Bone marrow (tissue), 2 donors: ENCODE data around the gene MTFP1.
"Not testable (repeated sequence)": the region's sequence is repeated elsewhere in the genome, so short reads cannot be mapped to it uniquely, and the experiment has no call there.

Experiments used
- DNase-seq, 2 donors: peaks; one replicate each; lab custom pipeline; 2025; lab: John Stamatoyannopoulos, UW

MTFP1 gene

GRCh38 chr22:30455075-30455840 lies 29.7 kb downstream of the MTFP1 start:
- DNase-seq = no peak

GRCh38 chr22:30457981-30458380 lies 32.4 kb downstream of the MTFP1 start:
- no peak for DNase-seq

DNA sequence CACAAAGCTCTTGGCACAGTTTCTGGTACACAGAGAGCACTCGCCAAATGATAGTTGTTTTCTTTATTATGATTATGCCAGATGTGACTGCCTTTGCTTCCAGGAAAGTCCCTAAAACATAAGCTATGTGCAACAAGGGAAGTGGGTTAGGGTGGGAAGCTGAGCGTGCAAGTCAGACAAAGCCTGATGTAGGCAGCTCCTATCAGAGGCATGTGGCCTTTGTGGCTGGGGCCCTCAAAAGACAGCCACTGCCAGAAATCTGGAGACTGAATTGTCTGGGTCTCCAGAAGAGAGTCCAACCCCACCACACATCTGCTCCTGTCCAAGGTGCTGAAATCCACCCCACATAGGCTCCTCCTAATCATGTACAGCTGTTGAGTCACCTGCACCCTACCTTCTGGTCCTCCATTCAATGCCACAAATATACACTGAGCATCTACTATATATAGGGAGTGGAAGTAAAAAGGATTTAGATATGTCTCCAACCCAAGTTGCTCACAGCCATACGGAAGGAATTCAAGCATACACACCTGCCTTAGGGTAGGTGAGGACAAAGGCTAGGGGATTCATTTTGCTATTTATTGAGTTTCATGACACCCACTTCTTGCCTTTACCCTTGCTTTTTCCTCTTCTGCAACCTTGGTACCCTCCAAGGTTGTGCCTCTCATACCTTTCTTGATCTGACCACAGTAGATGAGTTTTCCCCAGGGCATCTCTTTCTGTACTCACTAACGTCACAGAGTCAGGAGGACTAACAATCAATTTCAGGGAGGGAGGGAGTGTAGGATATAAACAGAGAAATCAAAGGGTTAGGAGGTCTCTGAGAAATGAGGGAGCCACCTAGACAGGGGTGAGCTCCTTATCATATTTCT lies 33.8 kb downstream of the MTFP1 start:
- no peak for DNase-seq

GRCh38 chr22:30460147-30460546 lies 34.6 kb downstream of the MTFP1 start:
- DNase-seq = no peak

DNA sequence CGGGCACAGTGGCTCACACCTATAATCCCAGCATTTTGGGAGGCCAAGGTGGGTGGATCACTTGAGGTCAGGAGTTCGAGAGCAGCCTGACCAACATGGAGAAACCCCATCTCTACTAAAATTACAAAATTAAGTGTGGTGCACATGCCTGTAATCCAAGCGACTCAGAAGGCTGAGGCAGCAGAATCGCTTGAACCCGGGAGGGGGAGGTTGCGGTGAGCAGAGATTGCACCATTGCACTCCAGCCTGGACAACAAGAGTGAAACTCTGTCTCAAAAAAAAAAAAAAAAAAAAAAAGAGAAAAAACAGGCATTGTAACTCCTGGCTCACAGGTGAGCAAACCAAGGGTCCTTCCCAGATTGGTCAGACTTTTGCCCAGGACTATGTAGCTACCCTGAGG lies 35.0 kb downstream of the MTFP1 start:
- not testable (repeated sequence) for DNase-seq

- DNase-seq = no peak
Observed at GRCh38 chr22:30469165-30469564, 43.6 kb downstream of the MTFP1 start.

- DNase-seq = no peak
Observed at GRCh38 chr22:30470655-30471054, 45.1 kb downstream of the MTFP1 start.

- DNase-seq = no peak
Observed at GRCh38 chr22:30471616-30472318, 46.2 kb downstream of the MTFP1 start, which contains the start of gene SEC14L3. TSS of gene SEC14L3 (minus strand) at chr22:30472017. CDS start at chr22:30471958, 59 bp downstream.

DNA sequence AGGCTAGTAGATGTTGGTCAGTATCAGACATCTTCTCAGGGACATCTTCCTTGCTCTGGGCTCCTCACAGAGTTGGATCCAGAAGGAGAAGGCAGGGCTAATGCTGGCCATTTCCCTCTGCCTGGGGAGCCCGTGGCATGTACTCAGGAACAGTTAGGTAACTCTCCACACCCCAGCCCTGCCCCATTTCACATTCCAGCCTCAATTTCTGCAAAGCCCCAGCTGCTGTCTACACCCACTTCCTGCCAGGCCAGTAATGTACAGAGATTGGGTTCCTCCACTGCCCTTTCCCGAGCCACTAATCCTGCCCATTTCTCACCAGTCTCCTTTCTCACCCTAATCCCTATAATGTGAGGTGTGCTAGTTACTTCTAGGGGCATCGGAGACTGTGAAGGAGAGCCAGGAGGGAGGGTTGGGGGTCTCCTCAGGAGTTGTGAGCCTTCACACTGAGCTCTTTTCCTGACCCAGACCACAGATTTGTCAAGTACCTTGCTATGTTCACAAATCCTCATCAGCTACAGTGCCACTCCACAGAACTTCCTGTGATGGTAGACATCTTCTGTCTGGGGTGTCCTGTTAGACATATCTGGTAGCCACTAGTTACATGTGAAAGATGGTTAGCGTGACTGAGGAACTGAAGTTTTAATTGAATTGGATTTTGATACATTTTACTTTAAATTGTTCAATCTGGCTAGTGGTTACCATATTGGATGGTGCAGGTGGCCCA lies 47.6 kb downstream of the MTFP1 start:
- no peak for DNase-seq

DNA sequence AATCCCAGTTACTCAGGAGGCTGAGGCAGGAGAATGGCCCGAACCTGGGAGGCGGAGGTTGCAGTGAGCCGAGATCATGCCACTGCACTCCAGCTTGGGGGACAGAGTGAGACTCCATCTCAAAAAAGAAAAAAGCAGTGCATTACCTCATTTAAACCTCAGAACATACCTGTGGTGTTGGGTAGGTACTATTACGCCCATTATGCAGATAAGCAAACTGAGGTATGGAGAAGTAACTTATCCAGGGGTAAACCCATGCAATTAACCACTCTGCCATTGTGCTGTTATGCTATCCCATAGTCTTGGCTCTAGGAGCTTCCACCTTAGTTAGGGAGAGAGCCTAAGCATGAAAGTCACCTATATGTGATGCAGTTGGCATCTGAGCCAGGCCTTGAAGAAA lies 48.6 kb downstream of the MTFP1 start:
- no peak for DNase-seq

DNA sequence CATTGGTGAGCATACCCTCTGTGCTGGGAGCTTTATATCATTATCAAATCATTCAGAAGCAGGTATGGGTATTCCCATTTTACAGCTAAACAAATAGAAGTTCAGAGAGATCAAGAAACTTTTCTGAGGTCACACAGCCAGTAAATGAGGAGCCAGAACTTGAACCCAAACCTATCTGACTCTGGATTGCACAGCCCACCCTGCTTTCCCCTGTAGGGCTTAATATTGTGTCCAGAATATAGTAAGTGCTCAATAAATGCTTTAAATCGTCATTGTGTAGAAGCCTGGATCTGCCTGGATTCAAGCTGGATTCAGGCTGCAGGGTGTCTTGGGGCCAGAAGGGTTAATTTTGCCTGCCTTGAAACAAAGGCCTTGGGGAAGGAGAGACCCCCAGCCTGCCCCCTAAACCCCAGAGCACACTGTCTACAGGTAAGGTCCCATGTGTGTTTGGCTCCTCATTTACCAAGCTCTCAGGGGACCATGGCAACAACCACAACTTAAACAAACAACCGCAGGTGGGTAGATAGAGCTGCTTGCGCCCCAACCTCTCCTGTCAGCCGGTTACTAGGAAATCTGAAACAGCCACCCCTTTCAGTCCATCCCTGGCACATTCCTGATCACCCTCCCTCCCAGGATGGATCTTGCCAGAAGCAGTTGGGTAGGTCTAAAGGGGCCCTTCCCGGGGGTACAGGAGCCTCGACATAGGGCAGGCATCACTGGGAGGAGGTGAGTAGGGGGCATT lies 49.3 kb downstream of the MTFP1 start:
- DNase-seq = no peak
